ENCODE measurements around the gene ATP2A3.

GRCh38 chr17:3903051-3903825, 61.0 kb downstream of the ATP2A3 start:
- TF ChIP-seq TAF1 (IDR thresholded peaks at IDR 0.05; ENCODE audit: borderline replicate concordance, insufficient read depth, low read length) (no peak), POLR2AphosphoS5 (IDR thresholded peaks at IDR 0.05; ENCODE audit: low read depth, low read length) (no peak), SIN3A (IDR thresholded peaks at IDR 0.05; ENCODE audit: borderline replicate concordance, insufficient read depth, low read length) (no peak), REST (IDR thresholded peaks at IDR 0.05; ENCODE audit: insufficient read depth in 1 of 2, low read depth in 2 of 2, low read length in 2 of 2) (no peak)

All from PFSK-1 (cell line).